Right lobe of liver (tissue), 4 donors: Measurements from ENCODE around the gene PNN.

Experiments used
- CTCF ChIP-seq, 4 donors: fragments of 200-600 bp in 3 of 4; fragments of 450-650 bp in 1 of 4; IDR thresholded peaks; one replicate each; pipeline versions ENCODE4 v1.5.1 to v1.8.0; 2016 to 2022; ENCODE audit warnings: antibody characterized with exemption in 4 of 4, mild to moderate bottlenecking in 2 of 4
- POLR2A ChIP-seq: fragments of 450-650 bp; IDR thresholded peaks from one replicate; pipeline ENCODE4 v1.6.1; 2017; ENCODE audit warnings: antibody characterized with exemption, mild to moderate bottlenecking
- donor health status: DM: no; HTN: no; CAD: no.
- donor health status: DM: no; HTN: no; CAD: no.
- donor health status: DM: no; HTN: yes; CAD: no.

GRCh38 chr14:39229601-39230110 lies 54.6 kb downstream of the PNN start:
- TF ChIP-seq CTCF (IDR thresholded peaks at IDR 0.05) (no peak), POLR2A (no peak)
